ENCODE measurements around the gene GDPD5.

Gene GDPD5

GRCh38 chr11:75441804-75442132, 84.0 kb downstream of the GDPD5 start:
- no peak for DNase-seq

GRCh38 chr11:75440960-75441803, 84.6 kb downstream of the GDPD5 start:
- DNase-seq: no peak

- DNase-seq: no peak
Measured at GRCh38 chr11:75439495-75440120, 86.1 kb downstream of the GDPD5 start.

GRCh38 chr11:75439026-75439425, 86.7 kb downstream of the GDPD5 start:
- no peak for DNase-seq

- no peak for DNase-seq
Measured at GRCh38 chr11:75437966-75438659, 87.6 kb downstream of the GDPD5 start.

- no peak for DNase-seq
Measured at GRCh38 chr11:75436806-75437205, 88.9 kb downstream of the GDPD5 start.

GRCh38 chr11:75435571-75435925, 90.2 kb downstream of the GDPD5 start:
- no peak for DNase-seq

GRCh38 chr11:75434886-75435570, 90.7 kb downstream of the GDPD5 start:
- DNase-seq: no peak

GRCh38 chr11:75434051-75434450, 91.7 kb downstream of the GDPD5 start:
- DNase-seq: no peak

GRCh38 chr11:75433443-75433842, 92.3 kb downstream of the GDPD5 start:
- DNase-seq: no peak

- no peak for DNase-seq
Measured at GRCh38 chr11:75432911-75433321, 92.8 kb downstream of the GDPD5 start, which contains the start of gene KLHL35. Gene KLHL35, minus strand, starts transcription at chr11:75433203. Its CDS starts 2,574 bp downstream, at chr11:75430629.

GRCh38 chr11:75431533-75432525, 93.9 kb downstream of the GDPD5 start:
- DNase-seq: no peak

- no peak for DNase-seq
Measured at GRCh38 chr11:75430714-75431532, 94.8 kb downstream of the GDPD5 start.

GRCh38 chr11:75429902-75430713, 95.6 kb downstream of the GDPD5 start:
- no peak for DNase-seq

GRCh38 chr11:75429641-75429901, 96.2 kb downstream of the GDPD5 start:
- DNase-seq: no peak

- no peak for DNase-seq
Measured at GRCh38 chr11:75428989-75429640, 96.6 kb downstream of the GDPD5 start.

- DNase-seq: no peak
Measured at GRCh38 chr11:75428281-75428724, 97.4 kb downstream of the GDPD5 start.

- no peak for DNase-seq
Measured at GRCh38 chr11:75427181-75427580, 98.6 kb downstream of the GDPD5 start.

- no peak for DNase-seq
Measured at GRCh38 chr11:75426720-75427086, 99.0 kb downstream of the GDPD5 start.

- no peak for DNase-seq
Measured at GRCh38 chr11:75425422-75425821, 100.3 kb downstream of the GDPD5 start.
